B cell (primary cell): Measurements from ENCODE around the gene PDE6B. TPM values are rescaled to one million over a fixed set of nuclear protein-coding genes. Genes with fewer than 3 reads are reported as not detected.
A peak's percentile ranks its signal among the peaks of the same experiment; 100 is the strongest.

Source experiments
- ATAC-seq: fragments of 200-7000 bp; cut with Tn5 transposase; one replicate; pipeline ENCODE4 v1.10.0; 2021; ENCODE audit warnings: low read depth, mild to moderate bottlenecking, moderate number of reproducible peaks, moderate library complexity
- CTCF ChIA-PET: fragments of 350-600 bp; sonication (Branson Sonifier 250); formaldehyde crosslinking; loops from one replicate; lab custom pipeline; 2021; ENCODE audit warnings: antibody characterized with exemption, inconsistent platforms; lab: Charles Lee
- POLR2A ChIA-PET: fragments of 350-600 bp; sonication (Branson Sonifier 250); formaldehyde crosslinking; loops from one replicate; lab custom pipeline; 2021; ENCODE audit warnings: antibody characterized with exemption; lab: Charles Lee
- DNase-seq: peaks from one replicate; pipeline ENCODE4 v3.0.0; 2013
- H2AFZ ChIP-seq: 2 replicates; pipeline ENCODE4 v1.6.1; 2012; ENCODE audit warnings: mild to moderate bottlenecking, low read depth, low read length; ENCODE audit not compliant: insufficient read depth, poor library complexity, severe bottlenecking
- H3K27ac ChIP-seq, 2 donors: 1 replicate in 1 of 2; 2 replicates in 1 of 2; pipeline ENCODE4 v1.5.1; 2012 to 2013; ENCODE audit warnings: low read length in 2 of 2, mild to moderate bottlenecking in 2 of 2, moderate library complexity in 1 of 2
- H3K27me3 ChIP-seq, 4 experiments: fragments of 200-600 bp in 1 of 4; sonication (generic) in 1 of 4; replicated peaks in 1 of 4; 1 replicate in 2 of 4; 2 replicates in 2 of 4; pipeline versions ENCODE4 v1.6.1 to v1.7.0; 2013 to 2016; ENCODE audit warnings: low read length in 3 of 4, mild to moderate bottlenecking in 2 of 4, mixed read lengths in 1 of 4, moderate library complexity in 1 of 4; ENCODE audit not compliant: insufficient read depth in 4 of 4, control insufficient read depth in 3 of 4; ENCODE audit errors: control extremely low read depth in 1 of 4
- H3K36me3 ChIP-seq, 2 experiments: replicated peaks in 1 of 2; 1 replicate in 1 of 2; 2 replicates in 1 of 2; pipeline versions ENCODE4 v1.6.1 to v1.7.1; 2013; ENCODE audit warnings: low read length in 1 of 2; ENCODE audit not compliant: insufficient read depth in 2 of 2, control insufficient read depth in 1 of 2; ENCODE audit errors: control extremely low read depth in 1 of 2, extremely low read depth in 1 of 2
- H3K4me1 ChIP-seq, 2 donors: fragments of 200-600 bp in 1 of 2; sonication (generic) in 1 of 2; 1 replicate in 1 of 2; 2 replicates in 1 of 2; pipeline versions ENCODE4 v1.5.1 to v1.6.1; 2013 to 2017; ENCODE audit warnings: low read length in 2 of 2; ENCODE audit not compliant: control insufficient read depth in 2 of 2, insufficient read depth in 2 of 2
- H3K4me2 ChIP-seq: replicated peaks from 2 replicates; pipeline ENCODE3; 2012; ENCODE audit warnings: mild to moderate bottlenecking, low read depth, low read length; ENCODE audit not compliant: poor library complexity, severe bottlenecking
- H3K4me3 ChIP-seq, 5 experiments: fragments of 200-600 bp in 1 of 5; sonication (generic) in 1 of 5; 1 replicate in 3 of 5; 2 replicates in 2 of 5; pipeline versions ENCODE4 v1.5.1 to v1.7.0; 2011 to 2016; ENCODE audit warnings: low read length in 4 of 5, mild to moderate bottlenecking in 4 of 5, low read depth in 2 of 5, control low read depth in 1 of 5, moderate library complexity in 1 of 5; ENCODE audit not compliant: insufficient read depth in 1 of 5; ENCODE audit errors: control extremely low read depth in 1 of 5, extremely low read depth in 1 of 5
- H3K79me2 ChIP-seq: fragments of 200-600 bp; sonication (generic); one replicate; pipeline ENCODE4 v1.6.0; 2016; ENCODE audit warnings: low read length; ENCODE audit not compliant: control insufficient read depth, insufficient read depth
- H3K9ac ChIP-seq: fragments of 200-600 bp; sonication (generic); 2 replicates; pipeline ENCODE4 v1.6.1; 2017; ENCODE audit warnings: mild to moderate bottlenecking, low read length, moderate library complexity
- H3K9me3 ChIP-seq, 3 donors: one replicate each; pipeline versions ENCODE4 v1.6.1 to v1.7.1; 2013; ENCODE audit warnings: low read length in 2 of 3; ENCODE audit not compliant: control insufficient read depth in 2 of 3, insufficient read depth in 1 of 3; ENCODE audit errors: control extremely low read depth in 1 of 3
- H4K20me1 ChIP-seq: 2 replicates; pipeline ENCODE4 v1.6.0; 2012; ENCODE audit warnings: mild to moderate bottlenecking, low read length; ENCODE audit not compliant: insufficient read depth, control insufficient read depth, poor library complexity, severe bottlenecking
- H3K27ac Mint-ChIP-seq: one replicate; pipeline ENCODE4 v1.8.0; 2021; ENCODE audit warnings: mixed read lengths
- H3K27me3 Mint-ChIP-seq: one replicate; pipeline ENCODE4 v1.8.0; 2021; ENCODE audit warnings: mixed read lengths
- H3K4me1 Mint-ChIP-seq: one replicate; pipeline ENCODE4 v1.8.0; 2021; ENCODE audit warnings: mixed read lengths
- H3K4me3 Mint-ChIP-seq: one replicate; pipeline ENCODE4 v1.8.0; 2021; ENCODE audit warnings: mixed read lengths
- H3K9me3 Mint-ChIP-seq: one replicate; pipeline ENCODE4 v1.8.0; 2022; ENCODE audit warnings: mixed read lengths; ENCODE audit not compliant: insufficient read depth
- CTCF ChIP-seq: fragments of 200-600 bp; IDR thresholded peaks from one replicate; pipeline ENCODE4 v1.8.0; 2022; ENCODE audit warnings: antibody characterized with exemption, mild to moderate bottlenecking
- EZH2 ChIP-seq: IDR thresholded peaks from 2 replicates; pipeline ENCODE4 v1.6.1; 2012; ENCODE audit warnings: borderline replicate concordance, low read depth, mild to moderate bottlenecking, moderate library complexity, low read length; ENCODE audit not compliant: insufficient read depth, poor library complexity, severe bottlenecking
- WGBS: methylation state at CpG from one replicate; pipeline ENCODE4 v1.1.5; 2013; ENCODE audit warnings: missing lambda C conversion rate; ENCODE audit not compliant: insufficient coverage; 5-methylcytosine and 5-hydroxymethylcytosine counted together
- intact Hi-C: fragments of 100-400 bp; cut with micrococcal nuclease; formaldehyde crosslinking; loops from one replicate; pipeline ENCODE4 v1.10.0; 2022
- polyA plus RNA-seq: library from polyadenylated mRNA; depleted of rRNA; stranded (reverse); fragments of >200 nt; gene quantifications from 2 replicates; pipeline ENCODE4 v1.2.3, GENCODE V29; 2012
- total RNA-seq, 2 donors: library from RNA; stranded (reverse); fragments of 120-200 nt in 1 of 2; gene quantifications; 1 replicate in 1 of 2; 2 replicates in 1 of 2; pipeline versions ENCODE4 v1.2.3 to v1.2.4, GENCODE V29; 2013 to 2022

The PDE6B gene
- total and polyA plus RNA-seq, 2 donors (not counting 1 experiment from before 2014, with no cell fraction given), result 20.0 to 25.2 TPM

GRCh38 chr4:679629-680028, 54.3 kb downstream of the PDE6B start:
- Mint-ChIP-seq H3K4me1 (peaks cover 34% of the 10 kb centered on the region), H3K9me3 (no peaks in the 10 kb centered on the region), H3K4me3 (peak overlapping the region; percentile 26), H3K27ac (no peak overlapping the region), H3K27me3 (no peaks in the 10 kb centered on the region)
- H3K4me1 ChIP-seq, result peaks cover 32 to 48% of the 10 kb centered on the region in 2 donors
- no peak overlapping the region for H3K4me3 ChIP-seq
- WGBS, result 94% methylated on average over 11 of the region's 11 CpGs
- H3K27ac ChIP-seq, result no peak overlapping the region
- no peak overlapping the region for H3K9ac ChIP-seq
- ATAC-seq (no peak), DNase-seq (no peak)
- intact Hi-C loops, result loop anchor here (10.0 kb wide), 1 partner anchor 605 kb away; the partner anchor contains the start of gene MAEA
- H3K9me3 ChIP-seq, result peaks cover 0 to 10% (median 0%) of the 10 kb centered on the region in 3 donors
- ChIA-PET POLR2A (no interaction called here), CTCF (no interaction called here)
- TF ChIP-seq EZH2 (no peak), CTCF (no peak)
- no peaks in the 10 kb centered on the region for H4K20me1 ChIP-seq
- H3K27me3 ChIP-seq, result peaks cover 0 to 2% (median 0%) of the 10 kb centered on the region in 4 experiments
- peaks cover 10% of the 10 kb centered on the region for H3K79me2 ChIP-seq
- no peak overlapping the region for H3K4me2 ChIP-seq
- no peaks in the 10 kb centered on the region for H3K36me3 ChIP-seq
- H2AFZ ChIP-seq, result no peak overlapping the region

GRCh38 chr4:680091-680490, 54.7 kb downstream of the PDE6B start:
- H3K36me3 ChIP-seq, result no peaks in the 10 kb centered on the region
- WGBS, result 95% methylated on average over 8 of the region's 9 CpGs
- TF ChIP-seq EZH2 (no peak), CTCF (no peak)
- intact Hi-C loops, result no loop called here
- H3K4me2 ChIP-seq, result peak overlapping the region; percentile 93
- H3K4me3 ChIP-seq, result peak overlapping the region in 1 of 5 experiments; percentile 53
- POLR2A ChIA-PET, result no interaction called here
- peaks cover 35% of the 10 kb centered on the region for H3K4me1 Mint-ChIP-seq
- ATAC-seq (no peak), DNase-seq (no peak)
- peaks cover 28 to 44% of the 10 kb centered on the region in 2 donors for H3K4me1 ChIP-seq
- peak overlapping the region; percentile 54 for H3K9ac ChIP-seq
- H3K79me2 ChIP-seq, result peaks cover 5% of the 10 kb centered on the region
- peaks cover 0 to 2% (median 0%) of the 10 kb centered on the region in 4 experiments for H3K27me3 ChIP-seq
- H4K20me1 ChIP-seq, result no peaks in the 10 kb centered on the region
- CTCF ChIA-PET, result no interaction called here
- H3K27me3 Mint-ChIP-seq, result peaks cover 2% of the 10 kb centered on the region
- H3K9me3 Mint-ChIP-seq, result no peaks in the 10 kb centered on the region
- H3K27ac ChIP-seq, result no peak overlapping the region
- H3K9me3 ChIP-seq, result peaks cover 0 to 10% (median 0%) of the 10 kb centered on the region in 3 donors
- peak overlapping the region; percentile 71 for H3K4me3 Mint-ChIP-seq
- H2AFZ ChIP-seq, result peak overlapping the region; percentile 76
- H3K27ac Mint-ChIP-seq, result no peak overlapping the region
